Measurements from ENCODE around the gene GCSAM. TPM values are rescaled to one million over a fixed set of nuclear protein-coding genes. Genes with fewer than 3 reads are reported as not detected.

Gene GCSAM
- total and polyA plus RNA-seq, 4 experiments from 2014 or later = 36.8 to 42.1 (median 41.1) TPM

DNA sequence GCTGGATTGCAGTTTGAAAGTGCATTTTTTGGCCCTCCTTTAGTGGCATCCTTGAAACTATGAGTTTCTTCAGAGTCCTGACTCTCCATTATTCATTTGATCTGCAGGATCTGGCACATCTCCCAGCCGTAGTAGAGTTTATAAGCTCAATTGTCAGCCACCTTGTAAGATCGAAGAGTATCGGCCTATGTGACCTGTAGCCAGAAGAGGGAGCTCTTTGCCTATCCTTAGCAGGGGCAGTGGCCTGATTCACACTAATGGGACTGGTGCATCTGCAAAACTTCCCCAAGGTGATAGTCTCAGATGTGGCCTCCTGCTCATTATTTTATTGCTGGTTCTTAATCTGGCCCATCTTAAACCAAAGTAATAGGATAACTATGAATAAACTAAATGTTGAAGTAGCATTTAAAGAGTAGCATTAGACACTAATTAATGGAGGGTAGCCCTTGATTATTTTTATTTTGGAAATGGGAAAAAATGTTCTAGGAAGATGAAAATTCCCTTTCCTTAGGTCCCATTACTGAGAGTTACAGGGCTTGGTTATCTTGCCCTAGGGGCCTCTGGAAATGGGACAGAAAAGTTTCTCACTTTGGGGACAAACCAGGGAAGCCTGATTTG, 21.2 kb downstream of the GCSAM start:
- no peak overlapping the region for H3K4me3 ChIP-seq (ENCODE audit: low read length in 2 of 2)
- intact Hi-C loops (cut with micrococcal nuclease) = loop anchor here (1.0 to 5.0 kb wide), 9 partner anchors 17 to 419 kb away; no protein-coding TSS in a partner anchor
- no peaks in the 10 kb centered on the region for H3K9me3 ChIP-seq (ENCODE audit: control insufficient read depth in 1 of 2, low read length in 2 of 2)
- H3K36me3 ChIP-seq (ENCODE audit: insufficient read depth, low read length) = no peaks in the 10 kb centered on the region
- H3K27ac ChIP-seq (ENCODE audit: low read depth, low read length) = no peak overlapping the region
- H3K36me3 Mint-ChIP-seq = peaks cover 1 to 2% of the 10 kb centered on the region in 2 donors
- peak; percentile 70 to 76 (median 73) for DNase-seq
- no peak overlapping the region for H3K4me3 Mint-ChIP-seq
- H3K27me3 Mint-ChIP-seq = no peaks in the 10 kb centered on the region
- ChIA-PET POLR2A (ENCODE audit: partially characterized antibody) (interaction anchor here (1.0 to 1.2 kb wide), 7 partner anchors 10 to 450 kb away, joined by 3 to 5 read pairs (median 4); partner anchors contain the start of genes ATG3, GCSAM and SLC35A5), CTCF (ENCODE audit: partially characterized antibody) (interaction anchor here (0.6 to 3.7 kb wide), 59 partner anchors 8 to 446 kb away, joined by 3 to 52 read pairs (median 5); partner anchors contain the start of genes BTLA, CD200, GCSAM and SLC9C1)
- peak overlapping the region in 5 of 7 donors; percentile 10 to 75 (median 59) for H3K27ac Mint-ChIP-seq
- H3K4me1 ChIP-seq (ENCODE audit: insufficient read depth, low read length) = no peaks in the 10 kb centered on the region
- H3K4me1 Mint-ChIP-seq = peaks cover 8 to 10% (median 8%) of the 10 kb centered on the region in 4 donors
- no peaks in the 10 kb centered on the region for H3K9me3 Mint-ChIP-seq
- H3K27me3 ChIP-seq (ENCODE audit: insufficient read depth, low read length) = no peaks in the 10 kb centered on the region

DNA sequence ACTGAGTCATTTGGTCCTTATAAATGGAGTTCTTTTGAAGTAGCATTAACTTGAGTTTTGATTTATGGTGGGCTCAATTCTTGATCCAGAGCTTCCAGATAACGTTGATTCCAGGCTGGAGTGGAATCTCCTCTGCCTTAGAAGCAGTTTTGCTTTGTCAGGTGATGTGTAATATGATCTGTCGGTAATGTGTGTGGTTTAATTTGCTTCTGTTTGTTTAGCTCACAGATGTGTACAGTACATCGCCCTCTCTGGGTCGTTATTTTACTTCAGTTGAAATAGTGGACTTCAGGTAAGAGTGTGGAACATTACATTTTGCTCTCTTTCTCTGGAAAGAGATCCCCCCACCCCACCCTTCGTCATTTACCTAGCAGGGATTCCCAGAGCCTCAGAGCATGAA, 23.7 kb downstream of the GCSAM start:
- intact Hi-C loops (cut with micrococcal nuclease) = no loop called here
- Histone ChIP-seq H3K4me1 (ENCODE audit: insufficient read depth, low read length) (no peaks in the 10 kb centered on the region), H3K27me3 (ENCODE audit: insufficient read depth, low read length) (no peaks in the 10 kb centered on the region), H3K9me3 (ENCODE audit: control insufficient read depth in 1 of 2, low read length in 2 of 2) (no peaks in the 10 kb centered on the region), H3K36me3 (ENCODE audit: insufficient read depth, low read length) (no peaks in the 10 kb centered on the region), H3K27ac (ENCODE audit: low read depth, low read length) (no peak overlapping the region), H3K4me3 (ENCODE audit: low read length in 2 of 2) (no peak overlapping the region)
- ChIA-PET POLR2A (ENCODE audit: partially characterized antibody) (no interaction called here), CTCF (ENCODE audit: partially characterized antibody) (interaction anchor here (0.7 to 3.7 kb wide), 7 partner anchors 9 to 452 kb away, joined by 3 to 52 read pairs (median 3); partner anchors contain the start of genes ATG3, GCSAM, SLC35A5 and SLC9C1)
- H3K27ac Mint-ChIP-seq = peak overlapping the region in 1 of 7 donors; percentile 49
- DNase-seq = no peak
- peaks cover 8% of the 10 kb centered on the region in 4 donors for H3K4me1 Mint-ChIP-seq
- H3K27me3 Mint-ChIP-seq = no peaks in the 10 kb centered on the region
- H3K4me3 Mint-ChIP-seq = no peak overlapping the region
- peaks cover 0 to 1% of the 10 kb centered on the region in 2 donors for H3K36me3 Mint-ChIP-seq
- H3K9me3 Mint-ChIP-seq = no peaks in the 10 kb centered on the region

DNA sequence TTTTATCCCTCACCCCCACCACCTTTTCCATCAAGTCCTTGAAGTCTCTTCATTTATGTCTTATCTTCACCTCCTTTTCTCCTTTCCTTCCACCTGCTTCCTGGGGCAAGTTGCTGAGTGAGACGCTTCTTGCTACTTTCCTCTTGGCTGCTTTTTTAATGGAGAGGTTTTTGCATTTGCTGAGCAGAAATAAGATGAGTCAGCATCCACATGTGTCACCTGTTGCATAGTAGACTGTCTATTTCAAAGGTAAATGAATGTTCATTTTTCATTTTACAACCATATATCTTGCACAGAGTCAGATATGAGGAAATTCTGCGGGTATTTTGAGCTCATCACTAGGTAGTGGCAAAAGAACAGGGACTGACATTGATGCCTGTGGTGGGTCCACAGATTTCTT, 28.3 kb downstream of the GCSAM start:
- no peaks in the 10 kb centered on the region for H3K9me3 ChIP-seq (ENCODE audit: control insufficient read depth in 1 of 2, low read length in 2 of 2)
- no peak overlapping the region for H3K4me3 ChIP-seq (ENCODE audit: low read length in 2 of 2)
- Mint-ChIP-seq H3K4me3 (no peak overlapping the region), H3K4me1 (no peaks in the 10 kb centered on the region), H3K9me3 (no peaks in the 10 kb centered on the region), H3K27ac (no peak overlapping the region), H3K36me3 (peaks cover 0 to 4% of the 10 kb centered on the region in 2 donors), H3K27me3 (peaks cover 0 to 2% of the 10 kb centered on the region in 2 donors)
- H3K4me1 ChIP-seq (ENCODE audit: insufficient read depth, low read length) = no peaks in the 10 kb centered on the region
- H3K27me3 ChIP-seq (ENCODE audit: insufficient read depth, low read length) = no peaks in the 10 kb centered on the region
- H3K27ac ChIP-seq (ENCODE audit: low read depth, low read length) = no peak overlapping the region
- no peak for DNase-seq
- no peaks in the 10 kb centered on the region for H3K36me3 ChIP-seq (ENCODE audit: insufficient read depth, low read length)
- CTCF ChIA-PET (ENCODE audit: partially characterized antibody) = no interaction called here
- intact Hi-C loops (cut with micrococcal nuclease) = no loop called here
- POLR2A ChIA-PET (ENCODE audit: partially characterized antibody) = no interaction called here

DNA sequence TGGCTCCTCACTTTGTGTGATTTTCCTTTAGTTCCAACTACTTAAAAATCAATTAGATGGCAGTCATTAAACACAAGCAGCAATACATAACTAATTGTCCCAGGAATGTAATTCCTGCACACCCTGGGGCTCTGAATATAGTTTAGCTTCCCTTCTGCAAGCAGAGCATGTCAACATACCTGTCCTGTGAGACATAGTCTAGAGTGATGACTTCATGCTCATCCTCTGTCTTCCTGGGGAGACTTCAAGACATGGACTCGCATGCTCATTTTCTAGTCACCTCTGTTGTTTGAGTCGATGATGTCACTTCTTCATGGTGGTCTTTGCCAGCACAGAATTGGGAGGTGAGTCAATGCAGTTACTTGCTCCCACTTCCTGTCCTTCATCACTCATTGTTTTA, 31.1 kb downstream of the GCSAM start:
- H3K4me3 Mint-ChIP-seq = no peak overlapping the region
- ChIA-PET POLR2A (ENCODE audit: partially characterized antibody) (no interaction called here), CTCF (ENCODE audit: partially characterized antibody) (no interaction called here)
- H3K36me3 Mint-ChIP-seq = peaks cover 0 to 4% of the 10 kb centered on the region in 2 donors
- H3K4me3 ChIP-seq (ENCODE audit: low read length in 2 of 2) = no peak overlapping the region
- no peaks in the 10 kb centered on the region for H3K9me3 Mint-ChIP-seq
- H3K4me1 Mint-ChIP-seq = no peaks in the 10 kb centered on the region
- intact Hi-C loops (cut with micrococcal nuclease) = no loop called here
- H3K27me3 Mint-ChIP-seq = peaks cover 0 to 5% of the 10 kb centered on the region in 2 donors
- no peaks in the 10 kb centered on the region for H3K4me1 ChIP-seq (ENCODE audit: insufficient read depth, low read length)
- H3K27me3 ChIP-seq (ENCODE audit: insufficient read depth, low read length) = no peaks in the 10 kb centered on the region
- H3K27ac ChIP-seq (ENCODE audit: low read depth, low read length) = no peak overlapping the region
- H3K9me3 ChIP-seq (ENCODE audit: control insufficient read depth in 1 of 2, low read length in 2 of 2) = no peaks in the 10 kb centered on the region
- no peaks in the 10 kb centered on the region for H3K36me3 ChIP-seq (ENCODE audit: insufficient read depth, low read length)
- H3K27ac Mint-ChIP-seq = no peak overlapping the region
- no peak for DNase-seq

DNA sequence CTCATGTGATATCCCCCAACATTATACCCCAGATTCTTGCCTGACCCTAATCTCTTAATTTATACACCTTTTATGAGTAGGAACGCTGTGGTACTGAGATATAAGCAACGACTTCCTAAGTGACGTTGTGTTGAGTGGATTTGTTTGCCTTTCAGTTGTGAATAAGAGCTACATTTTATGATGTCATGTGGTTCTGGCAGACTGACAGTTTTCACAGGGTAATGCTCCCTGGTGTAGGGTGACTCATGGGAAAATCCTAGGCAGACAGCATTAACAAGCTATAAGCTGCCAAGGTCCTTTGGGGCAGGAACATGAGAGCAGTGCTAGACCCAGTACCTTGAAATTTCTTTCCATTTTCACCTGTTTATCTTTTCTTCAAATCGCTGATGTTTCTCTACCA, 35.7 kb downstream of the GCSAM start:
- intact Hi-C loops (cut with micrococcal nuclease) = no loop called here
- no peaks in the 10 kb centered on the region for H3K36me3 ChIP-seq (ENCODE audit: insufficient read depth, low read length)
- H3K9me3 Mint-ChIP-seq = no peaks in the 10 kb centered on the region
- H3K27me3 ChIP-seq (ENCODE audit: insufficient read depth, low read length) = no peaks in the 10 kb centered on the region
- peaks cover 9 to 11% (median 10%) of the 10 kb centered on the region in 4 donors for H3K4me1 Mint-ChIP-seq
- POLR2A ChIA-PET (ENCODE audit: partially characterized antibody) = no interaction called here
- no peaks in the 10 kb centered on the region for H3K36me3 Mint-ChIP-seq
- H3K27me3 Mint-ChIP-seq = peaks cover 0 to 7% of the 10 kb centered on the region in 2 donors
- H3K4me1 ChIP-seq (ENCODE audit: insufficient read depth, low read length) = peaks cover 7% of the 10 kb centered on the region
- no peak overlapping the region for H3K27ac ChIP-seq (ENCODE audit: low read depth, low read length)
- H3K4me3 Mint-ChIP-seq = no peak overlapping the region
- DNase-seq = no peak
- no peaks in the 10 kb centered on the region for H3K9me3 ChIP-seq (ENCODE audit: control insufficient read depth in 1 of 2, low read length in 2 of 2)
- no peak overlapping the region for H3K27ac Mint-ChIP-seq
- CTCF ChIA-PET (ENCODE audit: partially characterized antibody) = interaction anchor here (1.9 kb wide), 1 partner anchor 14 kb away, joined by 8 read pairs; no protein-coding TSS in a partner anchor
- H3K4me3 ChIP-seq (ENCODE audit: low read length in 2 of 2) = no peak overlapping the region

DNA sequence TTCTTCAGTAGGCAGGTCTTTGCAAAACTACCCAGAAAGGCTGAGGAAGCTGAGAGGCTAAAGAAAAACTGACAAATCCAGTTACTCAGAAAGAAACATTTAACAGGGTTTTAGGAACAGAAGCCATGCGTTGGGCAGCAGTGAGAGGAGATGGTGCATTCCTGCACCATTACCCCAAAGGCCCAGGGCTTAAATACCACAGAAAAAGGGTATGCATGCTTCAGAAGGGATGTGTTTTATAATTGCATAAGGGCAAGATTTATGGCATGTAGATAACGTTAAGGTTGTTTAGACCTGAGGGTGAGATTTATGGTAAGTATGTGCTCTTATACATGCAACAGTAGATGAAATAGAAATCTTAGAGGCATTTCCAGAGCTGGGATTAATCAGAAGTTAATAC, 36.9 kb downstream of the GCSAM start:
- H3K27me3 Mint-ChIP-seq = peaks cover 0 to 7% of the 10 kb centered on the region in 2 donors
- no peak overlapping the region for H3K27ac Mint-ChIP-seq
- Histone ChIP-seq H3K27ac (ENCODE audit: low read depth, low read length) (no peak overlapping the region), H3K27me3 (ENCODE audit: insufficient read depth, low read length) (no peaks in the 10 kb centered on the region), H3K9me3 (ENCODE audit: control insufficient read depth in 1 of 2, low read length in 2 of 2) (no peaks in the 10 kb centered on the region), H3K4me3 (ENCODE audit: low read length in 2 of 2) (no peak overlapping the region), H3K4me1 (ENCODE audit: insufficient read depth, low read length) (peaks cover 8% of the 10 kb centered on the region), H3K36me3 (ENCODE audit: insufficient read depth, low read length) (no peaks in the 10 kb centered on the region)
- no peak for DNase-seq
- ChIA-PET CTCF (ENCODE audit: partially characterized antibody) (no interaction called here), POLR2A (ENCODE audit: partially characterized antibody) (no interaction called here)
- H3K4me3 Mint-ChIP-seq = no peak overlapping the region
- H3K36me3 Mint-ChIP-seq = no peaks in the 10 kb centered on the region
- intact Hi-C loops (cut with micrococcal nuclease) = no loop called here
- no peaks in the 10 kb centered on the region for H3K9me3 Mint-ChIP-seq
- H3K4me1 Mint-ChIP-seq = peaks cover 10 to 14% (median 12%) of the 10 kb centered on the region in 4 donors

DNA sequence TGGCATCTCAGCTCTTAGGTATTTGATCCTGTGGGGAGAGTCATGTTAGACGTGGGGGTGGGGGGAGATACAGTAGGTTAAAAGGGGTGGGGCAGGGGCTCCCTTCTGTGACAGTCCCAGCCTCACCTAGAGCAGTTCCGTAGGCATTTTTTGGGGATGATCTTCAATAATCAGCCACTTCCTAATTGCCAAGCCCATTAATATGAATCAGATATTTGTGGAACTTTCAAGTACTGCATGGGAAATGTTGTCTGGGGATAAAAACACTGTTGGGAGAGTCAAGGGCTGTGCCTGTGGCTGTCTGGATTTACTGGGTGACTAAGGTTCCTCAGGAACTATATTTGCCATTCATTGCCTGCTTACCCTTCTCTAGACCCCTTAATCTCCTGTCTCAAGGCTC, 37.3 kb downstream of the GCSAM start:
- Mint-ChIP-seq H3K4me1 (peaks cover 10 to 17% (median 15%) of the 10 kb centered on the region in 4 donors), H3K27ac (no peak overlapping the region), H3K36me3 (no peaks in the 10 kb centered on the region), H3K4me3 (no peak overlapping the region), H3K9me3 (no peaks in the 10 kb centered on the region), H3K27me3 (peaks cover 0 to 7% of the 10 kb centered on the region in 2 donors)
- no peak overlapping the region for H3K27ac ChIP-seq (ENCODE audit: low read depth, low read length)
- H3K9me3 ChIP-seq (ENCODE audit: control insufficient read depth in 1 of 2, low read length in 2 of 2) = no peaks in the 10 kb centered on the region
- no peak for DNase-seq
- intact Hi-C loops (cut with micrococcal nuclease) = no loop called here
- no peaks in the 10 kb centered on the region for H3K27me3 ChIP-seq (ENCODE audit: insufficient read depth, low read length)
- no peaks in the 10 kb centered on the region for H3K36me3 ChIP-seq (ENCODE audit: insufficient read depth, low read length)
- peaks cover 10% of the 10 kb centered on the region for H3K4me1 ChIP-seq (ENCODE audit: insufficient read depth, low read length)
- ChIA-PET CTCF (ENCODE audit: partially characterized antibody) (no interaction called here), POLR2A (ENCODE audit: partially characterized antibody) (no interaction called here)
- H3K4me3 ChIP-seq (ENCODE audit: low read length in 2 of 2) = no peak overlapping the region
